GM18868 (cell line): Measurements from ENCODE around the gene ZEB1.
"Not testable (repeated sequence)": the region's sequence is repeated elsewhere in the genome, so short reads cannot be mapped to it uniquely, and the experiment has no call there.

Source experiments
- ATAC-seq: cut with Tn5 transposase; IDR thresholded peaks from one replicate; pipeline ENCODE4 v1.9.1; 2021; ENCODE audit warnings: mild to moderate bottlenecking, moderate library complexity; ENCODE audit not compliant: unreplicated experiment

ZEB1 gene

GRCh38 chr10:31362023-31362641 is 43.1 kb downstream of the ZEB1 start:
- ATAC-seq = no peak

- ATAC-seq = not testable (repeated sequence)
Observed at GRCh38 chr10:31363696-31364095, 44.7 kb downstream of the ZEB1 start.

- not testable (repeated sequence) for ATAC-seq
Observed at GRCh38 chr10:31364238-31364637, 45.2 kb downstream of the ZEB1 start.

- ATAC-seq = no peak
Observed at GRCh38 chr10:31366703-31367102, 47.7 kb downstream of the ZEB1 start.

- no peak for ATAC-seq
Observed at GRCh38 chr10:31368724-31369123, 49.7 kb downstream of the ZEB1 start.

GRCh38 chr10:31372439-31372838 is 53.4 kb downstream of the ZEB1 start:
- no peak for ATAC-seq

GRCh38 chr10:31374146-31374696 is 55.2 kb downstream of the ZEB1 start:
- ATAC-seq = no peak

- ATAC-seq = no peak
Observed at GRCh38 chr10:31381171-31381570, 62.2 kb downstream of the ZEB1 start.

- ATAC-seq = no peak
Observed at GRCh38 chr10:31381766-31382316, 62.8 kb downstream of the ZEB1 start.

GRCh38 chr10:31383810-31384588 is 65.0 kb downstream of the ZEB1 start:
- peak; percentile 97 for ATAC-seq

- peak; percentile 26 for ATAC-seq
Observed at GRCh38 chr10:31384589-31384949, 65.6 kb downstream of the ZEB1 start.

- ATAC-seq = no peak
Observed at GRCh38 chr10:31390804-31391203, 71.8 kb downstream of the ZEB1 start.

- ATAC-seq = peak; percentile 57
Observed at GRCh38 chr10:31393844-31394243, 74.8 kb downstream of the ZEB1 start.

- ATAC-seq = no peak
Observed at GRCh38 chr10:31395695-31396094, 76.7 kb downstream of the ZEB1 start.

- ATAC-seq = no peak
Observed at GRCh38 chr10:31396376-31396775, 77.4 kb downstream of the ZEB1 start.

GRCh38 chr10:31397852-31398251 is 78.8 kb downstream of the ZEB1 start:
- ATAC-seq = no peak

GRCh38 chr10:31399171-31399570 is 80.2 kb downstream of the ZEB1 start:
- ATAC-seq = no peak

- ATAC-seq = no peak
Observed at GRCh38 chr10:31399631-31400030, 80.6 kb downstream of the ZEB1 start.

- no peak for ATAC-seq
Observed at GRCh38 chr10:31401287-31401686, 82.3 kb downstream of the ZEB1 start.

GRCh38 chr10:31404640-31405039 is 85.6 kb downstream of the ZEB1 start:
- peak; percentile 45 for ATAC-seq

GRCh38 chr10:31405829-31406228 is 86.8 kb downstream of the ZEB1 start:
- not testable (repeated sequence) for ATAC-seq

GRCh38 chr10:31412397-31412796 is 93.4 kb downstream of the ZEB1 start:
- ATAC-seq = not testable (repeated sequence)
